WERI-Rb-1 (cell line): ENCODE measurements around the gene POU2AF1.

Experiments
- DNase-seq: peaks from one replicate; pipeline ENCODE4 v3.0.0-alpha.2; 2020
- H3K27ac ChIP-seq: fragments of 250-450 bp; sonication (Bioruptor Pico); 2 replicates; pipeline ENCODE4 v1.5.1; 2020; ENCODE audit warnings: mild to moderate bottlenecking, moderate library complexity
- H3K27me3 ChIP-seq: fragments of 250-450 bp; sonication (Bioruptor Pico); 2 replicates; pipeline ENCODE4 v1.5.1; 2021; ENCODE audit warnings: mild to moderate bottlenecking, low read depth, moderate library complexity; ENCODE audit not compliant: insufficient read depth, severe bottlenecking
- H3K36me3 ChIP-seq: fragments of 250-450 bp; sonication (Bioruptor Pico); 2 replicates; pipeline ENCODE4 v1.5.1; 2020; ENCODE audit warnings: mild to moderate bottlenecking, moderate library complexity
- H3K4me3 ChIP-seq: 2 replicates; pipeline ENCODE4 v1.5.1; 2011; ENCODE audit warnings: low read depth, mild to moderate bottlenecking, control low read depth, low read length
- H3K9me3 ChIP-seq: fragments of 250-450 bp; sonication (Bioruptor Pico); 2 replicates; pipeline ENCODE4 v1.5.1; 2021; ENCODE audit warnings: mild to moderate bottlenecking, moderate library complexity; ENCODE audit not compliant: severe bottlenecking
- TF ChIP-seq, protein P1 (sequence below): IDR thresholded peaks from 2 replicates; pipeline ENCODE4 v1.5.1; 2011; ENCODE audit warnings: low read depth, mild to moderate bottlenecking, control low read depth, inconsistent platforms, low read length

Gene POU2AF1

DNA sequence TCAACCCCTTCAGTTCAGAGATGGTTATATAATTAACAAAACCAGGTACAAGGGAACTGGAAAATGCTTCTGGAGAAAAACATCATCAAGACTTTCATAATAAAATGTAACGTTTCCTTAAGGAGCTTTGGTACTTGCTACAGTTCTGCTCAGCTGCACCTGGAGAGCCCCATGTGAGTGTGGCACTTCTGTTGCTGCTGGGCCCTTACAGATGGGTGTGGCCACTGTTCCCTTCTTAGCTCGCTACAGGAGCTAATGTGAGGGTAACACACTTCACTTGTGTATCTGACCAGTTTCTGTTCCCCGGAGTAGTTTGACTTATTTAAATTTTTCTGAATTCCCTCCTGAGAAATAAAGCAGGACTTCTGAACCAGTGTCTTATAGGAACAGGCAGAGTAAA lies 76.8 kb downstream of the POU2AF1 start:
- DNase-seq: peak; percentile 26
- TF ChIP-seq, protein P1, sequence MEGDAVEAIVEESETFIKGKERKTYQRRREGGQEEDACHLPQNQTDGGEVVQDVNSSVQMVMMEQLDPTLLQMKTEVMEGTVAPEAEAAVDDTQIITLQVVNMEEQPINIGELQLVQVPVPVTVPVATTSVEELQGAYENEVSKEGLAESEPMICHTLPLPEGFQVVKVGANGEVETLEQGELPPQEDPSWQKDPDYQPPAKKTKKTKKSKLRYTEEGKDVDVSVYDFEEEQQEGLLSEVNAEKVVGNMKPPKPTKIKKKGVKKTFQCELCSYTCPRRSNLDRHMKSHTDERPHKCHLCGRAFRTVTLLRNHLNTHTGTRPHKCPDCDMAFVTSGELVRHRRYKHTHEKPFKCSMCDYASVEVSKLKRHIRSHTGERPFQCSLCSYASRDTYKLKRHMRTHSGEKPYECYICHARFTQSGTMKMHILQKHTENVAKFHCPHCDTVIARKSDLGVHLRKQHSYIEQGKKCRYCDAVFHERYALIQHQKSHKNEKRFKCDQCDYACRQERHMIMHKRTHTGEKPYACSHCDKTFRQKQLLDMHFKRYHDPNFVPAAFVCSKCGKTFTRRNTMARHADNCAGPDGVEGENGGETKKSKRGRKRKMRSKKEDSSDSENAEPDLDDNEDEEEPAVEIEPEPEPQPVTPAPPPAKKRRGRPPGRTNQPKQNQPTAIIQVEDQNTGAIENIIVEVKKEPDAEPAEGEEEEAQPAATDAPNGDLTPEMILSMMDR: no peak
- Histone ChIP-seq H3K9me3 (no peaks in the 10 kb centered on the region), H3K27ac (peak overlapping the region; percentile 36; the same call in 1 of the 2 replicates), H3K36me3 (no peaks in the 10 kb centered on the region), H3K27me3 (no peaks in the 10 kb centered on the region), H3K4me3 (no peak overlapping the region; the same call in 1 of the 2 replicates)
